Stimulated activated CD8-positive, alpha-beta memory T cell treated with anti-CD3 and anti-CD28 coated beads, Interleukin-12 subunit alpha, Interleukin-12 subunit beta, amount 100 ng/mL, for 24 hours (primary cell): ENCODE measurements around the gene ZBTB7A.

Experiments
- DNase-seq: peaks from one replicate; pipeline ENCODE4 v3.0.0-alpha.2; 2020; ENCODE audit errors: extremely low read depth

ZBTB7A gene

DNA sequence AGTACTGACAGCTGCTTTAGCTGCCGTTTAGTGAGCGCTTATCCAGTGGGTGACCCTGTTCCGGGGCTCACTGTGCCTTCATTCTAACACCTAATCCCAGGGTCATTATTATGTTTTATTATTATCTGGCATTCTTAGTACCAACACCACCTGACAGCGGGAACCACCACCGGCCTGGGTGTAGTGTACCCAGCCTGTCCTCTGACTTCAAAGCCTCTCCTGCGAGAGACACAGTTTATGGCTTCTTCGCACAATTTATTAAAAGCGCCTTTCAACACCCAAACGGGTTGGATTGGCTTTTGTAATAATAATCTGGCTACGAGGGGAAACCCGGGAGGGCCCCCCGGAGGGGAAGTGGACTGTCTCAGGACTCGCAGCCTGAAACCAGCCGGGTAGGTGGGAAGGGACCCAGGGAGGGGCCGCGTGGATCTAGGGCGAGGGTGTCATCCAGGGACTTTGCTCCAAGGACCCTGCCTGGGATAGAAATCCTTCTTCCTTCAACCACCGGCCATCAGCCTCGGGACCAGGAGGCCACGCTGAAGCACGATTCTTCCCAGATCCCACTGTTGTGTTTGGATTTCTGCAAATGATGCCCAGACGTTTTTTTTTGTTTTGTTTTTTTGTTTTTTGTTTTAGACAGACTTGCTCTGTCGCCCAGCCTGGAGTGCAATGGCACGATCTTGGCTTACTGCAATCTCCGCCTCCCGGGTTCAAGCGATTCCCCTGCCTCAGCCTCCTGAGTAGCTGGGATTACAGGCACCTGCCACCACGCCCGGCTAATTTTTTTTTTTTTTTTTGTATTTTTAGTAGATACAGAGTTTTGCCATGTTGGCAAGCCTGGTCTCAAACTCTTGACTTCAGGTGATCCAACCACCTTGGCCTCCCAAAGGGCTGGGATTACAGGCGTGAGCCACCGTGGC is 1.6 kb upstream of the ZBTB7A start:
- DNase-seq, result no peak

DNA sequence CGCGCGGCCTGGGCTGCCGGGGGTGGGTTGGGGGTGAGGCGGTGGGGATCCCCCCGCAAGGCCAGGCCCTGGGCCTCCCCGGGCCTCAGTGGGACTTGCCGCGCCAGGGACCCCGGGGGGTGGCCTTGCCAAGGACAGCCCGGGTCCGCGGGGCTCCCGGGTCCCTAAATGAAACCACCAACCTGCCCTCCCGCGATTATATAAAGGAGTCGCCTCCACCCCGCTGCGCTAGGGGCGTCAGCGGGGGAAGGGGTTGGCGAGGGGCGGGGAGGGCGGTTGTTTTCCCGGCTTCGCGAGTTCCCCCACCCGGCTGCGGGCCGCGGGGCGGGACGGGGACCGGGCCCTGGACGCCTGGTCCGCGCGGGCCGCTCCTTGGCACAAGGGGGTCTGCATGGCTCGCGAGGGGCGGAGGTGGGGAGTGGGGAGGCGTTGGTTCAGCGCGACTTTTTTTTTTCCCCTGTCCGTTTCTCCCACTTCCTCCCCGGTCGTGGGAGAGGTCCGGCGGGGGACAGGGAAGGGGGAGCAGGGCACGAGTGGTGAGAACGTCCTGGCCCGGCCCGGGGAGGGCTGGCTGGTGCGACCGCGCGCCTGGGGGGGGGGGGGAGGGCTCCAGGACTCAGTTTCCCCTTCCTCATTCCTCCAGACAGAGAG is 822 bp upstream of the ZBTB7A start:
- DNase-seq, result no peak

DNA sequence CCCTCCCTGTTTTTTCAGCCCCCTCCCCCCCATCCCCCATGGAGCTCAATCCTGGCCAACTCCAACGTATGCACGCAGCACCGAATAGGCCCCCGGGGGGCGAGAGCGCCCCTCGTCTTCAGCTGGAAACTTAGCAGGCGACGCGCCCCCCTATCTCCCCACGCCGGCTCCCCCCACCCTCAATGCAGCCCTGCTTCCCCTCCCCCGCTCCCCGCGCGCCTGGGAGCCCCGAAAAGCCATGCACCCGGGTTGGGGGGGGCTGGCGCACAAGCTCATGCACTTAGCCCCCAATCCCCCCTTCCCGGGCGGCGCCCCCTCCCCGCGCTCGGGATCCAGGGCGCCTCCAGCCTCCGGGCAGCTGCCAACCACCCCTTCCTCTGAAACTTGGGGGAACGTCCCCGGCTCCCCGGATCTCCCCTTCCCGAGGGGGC is 508 bp downstream of the ZBTB7A start:
- DNase-seq, result no peak

DNA sequence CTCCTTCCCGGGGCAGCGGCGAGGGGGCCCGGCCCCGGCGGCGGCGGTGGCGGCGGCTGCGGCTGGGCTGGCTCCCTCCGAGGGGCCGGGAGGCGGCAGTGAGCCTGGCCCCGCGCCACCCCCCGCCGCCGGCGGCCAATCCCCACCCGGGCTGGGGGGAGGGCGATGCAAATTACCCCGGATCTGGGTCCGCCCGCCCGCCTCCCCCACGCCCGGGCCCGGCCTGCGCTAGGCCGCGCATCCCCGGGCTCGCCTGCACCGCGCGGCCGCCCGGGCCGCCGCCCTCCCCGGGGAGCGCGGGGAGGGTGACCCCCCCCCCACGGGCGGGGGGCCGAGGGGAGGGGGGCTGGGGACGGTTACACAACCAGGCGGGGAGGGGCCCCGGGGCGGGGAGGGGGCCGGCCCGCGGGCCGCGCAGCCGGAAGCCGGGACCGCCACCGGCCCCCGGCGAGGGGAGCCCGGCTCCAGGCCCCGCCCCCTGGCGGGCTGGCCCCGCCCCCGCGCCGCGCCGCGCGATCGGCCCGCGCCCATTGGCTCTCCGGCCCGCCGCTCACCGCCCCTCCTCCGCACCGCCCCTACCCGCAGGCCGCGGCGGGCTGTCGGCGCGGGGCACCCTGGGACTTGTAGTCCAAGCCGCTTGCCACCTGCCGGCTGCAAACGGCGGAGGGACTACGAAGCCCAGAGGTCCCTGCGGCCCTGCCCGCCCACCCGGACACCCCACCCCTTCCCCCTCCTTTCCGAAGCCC is 1.1 kb downstream of the ZBTB7A start:
- DNase-seq, result peak; percentile 93

DNA sequence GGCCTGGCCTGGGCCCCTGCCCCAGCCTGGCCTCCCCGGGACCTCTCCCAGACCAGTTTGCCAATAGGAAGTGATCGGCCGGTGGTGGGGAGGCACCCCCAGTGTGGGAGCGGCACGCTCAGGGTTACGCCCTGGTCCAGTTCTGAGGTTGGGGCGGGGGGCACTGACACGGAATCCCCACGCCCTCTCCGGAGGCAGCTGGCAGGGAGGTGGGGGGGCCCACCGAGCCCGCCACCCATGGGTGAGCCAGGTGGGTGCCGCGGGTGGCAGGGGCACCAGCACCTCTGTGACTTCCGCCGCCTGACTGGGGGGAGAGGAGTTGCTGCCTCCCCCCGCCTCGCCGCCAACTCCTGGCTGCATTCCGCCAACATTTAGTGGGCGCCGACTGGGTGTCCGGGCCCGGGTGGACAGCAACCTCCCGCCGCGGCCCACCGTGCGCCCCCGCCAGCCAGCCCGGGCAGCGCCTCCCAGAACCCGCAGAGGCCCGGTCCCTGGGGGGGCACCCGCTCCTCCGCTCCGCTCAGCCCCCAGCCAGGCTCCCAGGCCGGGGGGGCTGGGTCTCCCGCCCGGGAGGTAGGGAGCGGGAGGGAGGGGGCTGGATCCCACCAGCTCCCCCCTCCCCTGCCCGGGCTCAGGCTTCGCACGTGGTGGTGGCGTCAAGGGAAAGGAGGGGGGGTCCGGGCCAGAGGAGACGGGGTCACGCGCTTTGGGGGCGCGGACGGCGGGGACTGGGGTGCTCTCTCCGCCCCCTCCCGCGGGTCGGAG is 2.0 kb downstream of the ZBTB7A start:
- DNase-seq, result no peak

DNA sequence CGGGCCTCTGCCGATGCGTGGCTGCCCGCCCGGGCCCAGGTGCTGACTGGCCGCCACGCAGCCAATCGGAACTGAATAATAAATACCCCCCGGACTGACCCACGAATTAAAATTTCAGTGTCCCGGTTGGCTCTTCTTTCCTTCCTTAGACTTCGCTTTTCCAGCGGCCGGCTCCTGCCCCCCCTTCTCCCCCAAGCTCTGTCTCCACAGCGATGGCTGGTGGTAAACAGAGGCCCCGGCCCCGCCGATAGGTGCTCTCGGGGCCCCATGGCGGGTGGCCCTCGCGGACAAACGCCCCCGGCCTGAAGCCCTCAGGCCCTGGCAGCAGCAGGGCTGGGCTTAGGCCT is 2.6 kb downstream of the ZBTB7A start:
- no peak for DNase-seq

DNA sequence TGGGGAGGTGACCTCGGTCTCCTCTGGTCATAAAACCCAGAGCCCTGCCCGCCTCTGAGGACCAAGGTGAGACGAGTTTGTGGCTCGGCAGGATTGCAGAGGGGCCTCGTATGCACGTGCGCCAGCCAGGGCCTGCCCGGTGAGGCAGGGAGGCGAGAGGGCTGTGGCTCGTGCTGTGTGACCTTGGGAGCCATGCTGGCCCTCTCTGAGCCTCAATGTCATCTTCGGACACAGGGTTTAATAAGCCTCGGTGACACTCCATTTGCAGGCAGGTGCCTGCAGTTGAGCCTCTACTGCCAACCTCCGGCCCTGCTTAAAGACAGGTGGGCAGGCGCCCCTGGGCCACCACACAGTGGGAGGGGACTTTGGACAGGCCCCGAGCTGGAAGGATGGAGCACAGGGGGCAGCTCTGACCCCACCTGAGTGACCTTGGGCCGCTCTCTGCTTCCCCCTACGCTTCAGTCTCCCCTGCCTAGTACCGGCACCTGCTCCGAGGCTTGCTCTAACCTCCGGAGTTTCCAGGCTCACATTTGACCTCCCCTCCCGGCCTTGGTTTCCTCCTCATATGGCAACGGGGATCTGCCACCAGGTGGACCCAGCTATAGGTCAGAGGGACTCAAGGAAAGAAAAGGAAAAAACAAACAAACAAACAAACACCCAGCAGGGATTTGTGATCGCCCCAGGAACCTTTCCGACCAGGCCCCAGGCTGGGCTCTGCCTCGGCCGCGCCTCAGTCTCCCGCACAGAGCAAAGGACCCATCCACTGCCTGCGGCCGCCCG is 3.1 kb downstream of the ZBTB7A start:
- DNase-seq, result no peak

DNA sequence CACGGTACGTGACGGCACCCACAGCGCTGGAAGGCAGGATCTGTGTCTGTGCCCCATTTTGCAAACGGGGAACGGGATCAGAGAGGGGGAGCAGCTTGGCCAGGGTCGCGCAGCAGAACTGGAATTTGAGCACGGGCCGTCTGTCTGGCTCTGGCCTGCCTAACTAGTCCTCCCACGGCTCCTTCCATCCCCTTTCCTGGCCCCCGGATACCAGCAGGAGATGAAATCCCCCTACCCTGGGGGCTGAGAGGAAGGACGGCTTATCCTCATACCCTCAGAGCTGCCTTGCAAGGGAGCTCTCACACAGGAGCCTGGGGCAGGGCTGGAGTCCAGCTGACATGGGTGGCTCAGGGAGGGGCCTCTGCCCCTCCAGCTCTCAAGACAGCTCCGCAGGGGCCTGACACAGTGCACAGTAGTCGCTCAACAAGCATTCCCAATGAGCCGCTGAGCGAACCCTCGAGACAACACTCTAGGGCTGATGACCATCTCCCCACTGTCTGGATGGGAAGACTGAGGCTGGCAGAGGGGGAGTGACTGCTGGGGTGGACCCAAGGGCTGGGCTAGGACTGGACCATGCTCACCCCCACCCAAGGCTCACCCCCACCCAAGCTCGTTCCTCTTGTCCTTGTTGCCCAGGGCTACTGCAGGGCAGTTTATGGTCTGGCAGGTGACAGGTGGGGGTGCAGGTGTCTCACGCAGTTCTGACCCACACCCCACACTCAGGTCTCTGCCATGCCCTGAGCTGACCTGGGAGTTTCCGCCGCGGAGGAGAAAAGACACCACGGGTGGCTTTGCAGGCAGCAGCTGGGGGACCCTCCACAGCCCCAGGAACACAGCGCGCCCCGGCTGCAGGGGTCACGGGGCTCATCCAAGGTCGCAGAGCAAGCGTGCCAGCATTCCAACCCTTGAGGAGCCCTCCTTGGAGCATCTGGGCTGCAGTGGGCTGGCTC is 4.0 kb downstream of the ZBTB7A start:
- DNase-seq, result no peak

DNA sequence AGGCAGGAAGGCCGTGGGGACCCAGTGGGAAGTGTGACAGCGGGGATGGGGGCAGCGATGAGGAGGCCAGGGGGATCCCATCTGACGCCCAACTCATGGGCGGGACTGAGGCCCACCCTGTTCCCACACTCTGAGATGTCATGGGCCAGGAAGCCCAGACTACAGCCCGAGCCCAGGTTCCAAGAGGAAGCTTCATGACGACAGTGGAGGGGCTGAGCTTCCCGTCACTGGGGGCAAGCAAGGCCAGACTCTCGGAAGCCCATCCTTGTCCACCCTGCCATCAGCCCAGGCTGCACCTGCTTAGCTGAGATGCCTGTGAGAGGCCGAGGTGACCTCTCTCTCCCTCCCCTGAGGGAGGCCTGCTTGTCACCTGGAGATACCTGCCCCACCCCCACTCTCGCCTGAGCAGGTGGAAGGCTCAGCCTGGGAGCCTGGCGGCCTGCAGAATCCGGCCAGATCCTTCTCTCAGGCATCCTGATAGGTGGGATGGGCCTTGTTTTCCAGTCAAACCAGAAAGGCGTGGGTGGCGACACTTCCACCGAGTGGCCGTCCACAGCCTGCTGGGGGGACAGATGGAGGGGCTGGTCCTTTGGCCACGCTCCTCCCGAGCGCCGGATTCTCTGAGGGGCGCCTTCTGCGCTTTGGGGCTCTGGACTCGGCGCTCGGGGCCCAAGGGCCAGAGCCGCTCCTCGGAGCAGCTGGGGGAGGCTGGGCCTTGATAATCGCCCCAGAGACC is 4.8 kb downstream of the ZBTB7A start:
- DNase-seq, result no peak

DNA sequence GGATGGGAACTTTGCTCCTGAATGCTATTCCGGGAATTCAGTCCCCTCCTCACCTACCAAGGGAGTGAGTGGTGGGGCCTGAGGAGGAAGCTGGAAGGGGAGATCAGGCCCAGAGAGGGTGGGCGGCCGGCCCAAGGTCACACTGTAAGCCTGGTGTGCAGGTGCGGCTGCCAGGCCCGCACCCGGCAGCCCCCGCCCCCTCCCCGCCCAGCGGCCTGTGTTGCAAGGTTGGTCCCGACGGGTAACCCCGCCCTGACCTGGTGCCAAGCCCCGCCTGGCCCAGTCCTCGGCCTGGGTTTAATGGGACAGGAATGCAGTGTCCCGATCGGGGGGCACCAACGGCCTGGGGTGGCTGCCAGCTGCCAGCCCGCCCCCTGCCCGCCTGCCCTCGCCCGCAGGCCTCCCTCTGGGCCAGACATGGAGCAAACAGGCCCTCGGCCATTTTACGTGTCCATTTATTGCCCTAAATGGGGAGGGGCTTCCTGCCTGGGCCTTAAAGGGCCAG is 5.5 kb downstream of the ZBTB7A start:
- DNase-seq, result no peak

DNA sequence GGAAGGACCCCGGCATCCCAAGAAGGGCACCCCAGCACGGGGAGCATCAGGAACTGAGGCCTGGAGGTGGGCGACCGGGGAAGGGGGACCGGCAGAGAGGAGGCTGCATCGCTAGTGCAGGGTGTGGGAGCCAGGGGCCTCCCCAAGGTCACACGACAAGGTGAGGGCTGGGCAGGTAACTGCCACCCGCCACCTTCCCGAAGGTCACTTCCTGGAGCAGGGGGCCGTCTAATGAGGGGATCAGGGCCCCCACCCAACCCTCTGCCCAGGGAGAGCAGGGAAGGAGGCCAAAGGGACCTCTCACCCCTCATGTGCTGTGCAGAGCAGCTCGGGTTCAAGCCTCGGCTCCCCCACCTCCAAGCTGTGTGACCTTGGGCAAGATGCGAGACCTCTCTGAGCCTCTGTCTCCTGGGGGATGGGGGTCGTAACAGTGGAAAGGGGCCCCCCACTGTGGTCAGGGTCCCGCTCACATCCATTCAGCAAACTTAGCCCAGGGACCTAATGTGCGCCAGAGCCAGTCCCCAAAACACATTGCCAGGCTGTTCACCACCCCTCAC is 6.0 kb downstream of the ZBTB7A start:
- no peak for DNase-seq

DNA sequence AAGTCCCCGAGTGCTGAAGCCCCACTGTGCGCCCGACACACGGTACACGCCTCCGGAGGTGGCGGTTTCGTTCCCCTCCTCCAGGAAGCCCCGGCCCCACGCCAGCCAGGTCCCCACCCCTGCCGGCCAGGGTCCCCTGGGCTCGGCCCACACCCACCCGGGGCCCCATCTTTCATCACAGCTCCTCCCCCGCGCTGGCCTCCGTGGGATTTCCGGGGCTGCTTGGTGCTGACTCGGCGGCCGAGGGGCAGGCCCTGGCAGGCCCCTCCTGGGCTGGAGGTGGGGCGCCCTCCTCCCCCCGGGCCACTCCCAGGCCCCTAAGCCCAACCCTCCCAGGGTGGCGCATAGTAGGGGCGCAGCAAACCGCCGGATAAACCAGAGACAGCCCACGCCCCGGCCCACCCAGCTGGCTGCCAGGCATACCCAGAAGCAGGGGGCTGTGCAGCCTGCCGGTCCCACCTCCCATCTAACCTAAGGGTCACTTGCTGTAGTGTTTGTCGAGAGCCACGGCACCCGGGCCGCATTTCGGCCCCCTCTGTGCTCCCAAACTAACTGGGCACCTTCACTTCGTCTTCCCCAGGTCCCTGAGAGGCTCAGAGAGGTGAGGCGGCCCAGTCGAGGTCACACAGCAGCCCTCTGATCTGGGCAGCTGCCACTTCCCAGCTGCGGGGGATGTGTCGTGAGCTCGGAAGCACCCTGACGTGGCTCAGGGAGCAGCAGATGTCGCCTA is 6.6 kb downstream of the ZBTB7A start:
- no peak for DNase-seq

DNA sequence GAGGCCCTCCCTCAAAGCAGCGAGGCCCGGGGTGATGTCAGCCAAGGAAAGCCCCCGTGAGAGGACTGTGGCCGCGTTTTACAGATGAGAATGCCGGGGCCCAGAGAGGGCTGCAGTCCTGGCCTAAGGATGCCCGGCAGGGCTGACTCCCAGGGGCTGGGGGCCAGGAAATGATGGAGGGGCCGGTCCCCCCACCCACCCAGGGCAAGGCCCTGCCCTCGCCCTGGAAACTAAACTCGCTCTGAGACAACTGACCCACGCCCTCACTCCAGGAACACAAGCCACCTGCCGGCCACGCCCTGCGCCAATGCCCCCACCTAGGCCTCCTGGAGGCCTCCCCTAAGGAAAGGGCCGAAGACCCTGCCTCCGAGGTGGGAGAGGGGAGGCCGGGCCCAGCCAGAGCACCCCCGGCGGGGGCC is 7.2 kb downstream of the ZBTB7A start:
- no peak for DNase-seq

DNA sequence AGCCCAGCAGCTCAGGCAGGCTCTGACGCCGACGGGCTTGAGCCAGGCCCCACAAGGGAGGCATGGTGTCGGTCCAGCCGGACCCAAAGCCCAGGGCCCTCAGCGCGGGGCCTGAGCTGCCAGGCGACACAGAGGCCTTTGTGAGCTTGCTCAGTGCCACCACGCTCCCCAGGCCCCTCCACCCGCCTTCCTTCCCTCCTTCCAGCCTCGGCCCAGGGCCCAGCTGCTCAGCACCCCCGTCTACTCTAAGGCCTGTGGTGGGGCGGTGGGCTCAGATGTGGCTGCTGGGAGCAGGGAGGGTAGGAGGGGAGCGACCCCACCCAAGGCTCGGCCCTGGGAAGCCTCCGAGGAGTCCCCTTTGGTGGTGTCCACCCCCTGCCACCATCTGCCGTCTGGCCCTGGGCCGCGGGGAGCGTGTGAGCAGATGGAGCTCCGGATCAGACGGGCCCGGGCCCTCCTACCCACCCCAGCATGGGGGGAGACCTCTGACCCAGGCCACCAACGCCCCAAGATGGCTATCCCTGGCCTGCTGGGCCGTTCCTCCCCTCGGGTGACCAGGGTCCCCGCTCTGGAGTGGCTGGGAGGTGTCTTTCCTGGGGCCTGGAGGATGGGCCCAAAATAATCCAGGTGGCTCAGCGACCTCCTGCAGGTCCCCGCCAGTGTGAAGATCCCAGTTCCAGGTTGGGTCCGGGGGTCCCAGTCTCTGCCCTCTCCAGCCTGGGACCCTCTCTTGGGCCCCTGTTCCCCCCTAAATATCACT is 7.8 kb downstream of the ZBTB7A start:
- no peak for DNase-seq

DNA sequence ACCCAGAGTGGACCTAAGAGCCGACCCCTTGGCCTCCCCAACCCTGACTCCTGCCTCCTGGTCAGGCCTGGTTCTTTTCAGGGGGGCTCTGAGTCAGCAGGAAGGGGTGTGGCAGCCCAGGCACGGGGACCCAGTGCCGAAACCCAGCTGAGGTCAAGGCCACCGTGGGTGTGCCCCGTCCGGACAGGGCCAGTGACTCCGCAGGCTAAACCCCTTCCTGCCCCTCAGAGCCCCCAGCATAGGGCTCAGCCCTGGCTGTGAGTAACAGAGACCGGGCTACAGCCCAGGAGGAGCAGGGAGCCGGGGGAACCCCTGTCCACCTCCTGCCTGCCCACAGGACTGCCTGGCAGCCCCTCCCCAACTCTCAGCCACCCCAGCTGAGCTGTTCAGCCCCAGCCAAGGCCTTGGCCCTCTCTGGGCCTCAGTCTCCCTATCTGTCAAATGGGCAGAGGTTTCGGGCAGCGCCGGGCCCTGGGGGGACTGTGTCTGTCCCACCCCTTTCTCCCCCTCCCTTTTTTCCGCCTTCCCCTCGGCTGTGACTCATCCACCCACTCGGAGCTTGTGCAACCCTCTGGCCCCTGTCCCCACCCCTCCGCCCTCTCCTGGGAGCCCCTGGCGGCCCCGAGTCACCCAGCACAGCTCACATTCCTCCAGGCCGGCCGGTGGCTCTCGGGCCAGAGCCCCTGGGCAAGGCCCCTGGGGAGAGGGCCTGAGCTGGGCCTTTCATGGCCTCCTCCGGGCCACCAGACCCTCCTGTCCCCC is 8.6 kb downstream of the ZBTB7A start:
- DNase-seq, result no peak

DNA sequence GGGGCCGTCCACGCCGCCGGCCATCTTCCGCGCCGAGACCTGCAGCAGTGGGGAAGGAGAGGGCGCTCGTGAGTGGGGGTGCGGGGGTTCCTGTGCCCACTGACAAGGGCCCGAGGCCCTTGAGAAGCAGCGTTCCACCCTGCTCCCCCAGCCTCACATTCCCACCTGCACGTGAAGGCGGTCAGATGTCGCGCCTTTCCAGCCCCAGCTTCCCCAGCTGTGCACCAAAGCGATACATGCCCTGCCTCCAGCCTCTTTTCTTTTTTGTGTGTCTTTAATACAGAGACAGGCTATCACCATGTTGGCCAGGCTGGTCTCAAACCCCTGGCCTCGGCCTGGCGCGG is 11.5 kb downstream of the ZBTB7A start:
- DNase-seq, result no peak
